ENCODE measurements around the gene GRM7.
A peak's percentile ranks its signal among the peaks of the same experiment; 100 is the strongest.

Gene GRM7

DNA sequence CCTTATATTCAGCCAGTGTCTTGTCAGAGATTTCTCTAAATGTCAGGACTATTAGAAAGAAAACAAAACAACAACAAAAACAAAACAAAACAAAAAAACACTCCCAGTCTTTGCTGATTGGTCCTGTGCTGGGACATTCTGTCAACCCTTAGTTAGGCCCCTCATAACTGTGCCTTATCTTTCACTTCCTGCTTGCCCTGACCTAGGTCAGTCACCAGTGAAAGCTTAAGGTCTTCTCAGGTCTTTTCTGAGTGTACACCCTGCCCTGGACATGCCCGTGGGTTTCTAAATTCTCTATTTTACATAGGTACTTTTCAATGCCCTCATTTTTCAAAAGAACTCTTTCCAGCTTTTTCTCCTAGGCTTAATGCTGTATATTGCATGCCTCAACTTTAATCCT is 454.1 kb downstream of the GRM7 start:
- Histone ChIP-seq H3K27ac (ENCODE audit: low read depth, low read length) (no peak overlapping the region), H3K79me1 (ENCODE audit: low read length) (peaks cover 8% of the 10 kb centered on the region), H3K4ac (ENCODE audit: low read depth, low read length) (no peak overlapping the region), H2BK120ac (ENCODE audit: insufficient read depth, low read length, poor library complexity) (no peak overlapping the region), H4K91ac (ENCODE audit: low read depth, low read length) (no peak overlapping the region), H4K8ac (ENCODE audit: low read depth, low read length) (no peak overlapping the region), H2AFZ (ENCODE audit: insufficient read depth, low read length, poor library complexity) (no peak overlapping the region), H3K9me3 (ENCODE audit: insufficient read depth, low read depth, low read length) (peaks cover 2% of the 10 kb centered on the region), H2BK12ac (ENCODE audit: low read length) (peak overlapping the region; percentile 58), H3K4me1 (ENCODE audit: control insufficient read depth in 1 of 2, insufficient read depth in 2 of 2, low read length in 2 of 2) (peaks cover 0 to 2% of the 10 kb centered on the region in 2 experiments), H3K36me3 (ENCODE audit: control insufficient read depth in 1 of 2, insufficient read depth in 2 of 2, low read length in 2 of 2) (no peaks in the 10 kb centered on the region), H2AK5ac (ENCODE audit: low read length) (no peak overlapping the region), H3K18ac (ENCODE audit: low read length) (no peak overlapping the region), H3K9ac (ENCODE audit: low read length) (no peak overlapping the region), H3K27me3 (ENCODE audit: insufficient read depth, low read length) (no peaks in the 10 kb centered on the region), H3K14ac (ENCODE audit: low read length) (no peak overlapping the region), H2BK5ac (ENCODE audit: low read depth, low read length, poor library complexity) (no peak overlapping the region), H3K79me2 (ENCODE audit: control insufficient read depth, insufficient read depth, low read length, poor library complexity) (no peaks in the 10 kb centered on the region), H4K12ac (ENCODE audit: low read depth, low read length) (no peak overlapping the region), H3K4me3 (ENCODE audit: low read depth, low read length) (no peak overlapping the region), H3K4me2 (ENCODE audit: low read length) (no peak overlapping the region), H3K23ac (ENCODE audit: low read length) (no peak overlapping the region)
- DNase-seq = no peak
- no CpG with 5 or more reads among the region's 1 CpG for WGBS (ENCODE audit: extremely low coverage, insufficient coverage, insufficient read length)

DNA sequence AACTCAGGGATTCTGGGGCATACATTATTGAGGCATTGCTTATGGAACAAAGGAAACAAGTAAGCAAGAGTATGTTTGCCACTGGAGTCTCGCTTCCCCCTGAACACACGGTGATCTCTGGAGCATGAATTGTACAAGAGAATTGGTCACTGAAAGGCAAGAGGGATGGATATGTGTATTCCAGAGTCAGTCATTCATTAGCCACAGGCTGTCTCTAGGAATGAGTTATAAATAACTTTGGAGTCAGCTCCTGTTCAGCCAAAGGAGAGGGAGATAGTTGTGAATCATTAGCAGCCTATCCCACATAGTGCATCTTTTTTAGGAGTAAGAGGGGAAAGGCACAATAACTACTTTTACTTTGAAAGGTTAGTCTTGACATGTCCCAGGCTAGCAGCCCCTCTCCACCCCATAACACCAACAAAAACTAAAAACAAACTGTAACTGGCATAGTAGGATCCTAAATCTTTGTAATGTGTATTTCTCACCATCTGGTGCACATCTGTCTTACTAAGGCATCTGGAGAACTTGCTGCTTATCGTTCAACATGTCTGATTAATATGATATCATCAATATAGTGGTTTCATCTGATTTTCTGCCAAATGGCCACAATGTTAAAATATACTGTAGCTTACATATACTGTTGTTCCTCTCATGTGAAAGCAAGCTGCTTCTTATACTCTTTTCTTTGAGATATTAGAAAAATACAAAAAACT is 462.2 kb downstream of the GRM7 start:
- no peak overlapping the region for H2BK120ac ChIP-seq (ENCODE audit: insufficient read depth, low read length, poor library complexity)
- H3K4me3 ChIP-seq (ENCODE audit: low read depth, low read length) = no peak overlapping the region
- no peak overlapping the region for H2AFZ ChIP-seq (ENCODE audit: insufficient read depth, low read length, poor library complexity)
- no peak overlapping the region for H3K14ac ChIP-seq (ENCODE audit: low read length)
- H2BK5ac ChIP-seq (ENCODE audit: low read depth, low read length, poor library complexity) = no peak overlapping the region
- no peaks in the 10 kb centered on the region for H3K36me3 ChIP-seq (ENCODE audit: control insufficient read depth in 1 of 2, insufficient read depth in 2 of 2, low read length in 2 of 2)
- H3K27me3 ChIP-seq (ENCODE audit: insufficient read depth, low read length) = no peaks in the 10 kb centered on the region
- H2BK12ac ChIP-seq (ENCODE audit: low read length) = no peak overlapping the region
- no peak overlapping the region for H3K18ac ChIP-seq (ENCODE audit: low read length)
- H3K23ac ChIP-seq (ENCODE audit: low read length) = no peak overlapping the region
- no peak overlapping the region for H2AK5ac ChIP-seq (ENCODE audit: low read length)
- H4K12ac ChIP-seq (ENCODE audit: low read depth, low read length) = no peak overlapping the region
- no peaks in the 10 kb centered on the region for H3K4me1 ChIP-seq (ENCODE audit: control insufficient read depth in 1 of 2, insufficient read depth in 2 of 2, low read length in 2 of 2)
- no peaks in the 10 kb centered on the region for H3K79me2 ChIP-seq (ENCODE audit: control insufficient read depth, insufficient read depth, low read length, poor library complexity)
- H3K79me1 ChIP-seq (ENCODE audit: low read length) = no peaks in the 10 kb centered on the region
- no peak for DNase-seq
- no peaks in the 10 kb centered on the region for H3K9me3 ChIP-seq (ENCODE audit: insufficient read depth, low read depth, low read length)
- no peak overlapping the region for H4K8ac ChIP-seq (ENCODE audit: low read depth, low read length)
- H3K4me2 ChIP-seq (ENCODE audit: low read length) = no peak overlapping the region
- no peak overlapping the region for H4K91ac ChIP-seq (ENCODE audit: low read depth, low read length)
- no CpG with 5 or more reads among the region's 3 CpGs for WGBS (ENCODE audit: extremely low coverage, insufficient coverage, insufficient read length)
- no peak overlapping the region for H3K9ac ChIP-seq (ENCODE audit: low read length)
- H3K27ac ChIP-seq (ENCODE audit: low read depth, low read length) = no peak overlapping the region
- H3K4ac ChIP-seq (ENCODE audit: low read depth, low read length) = no peak overlapping the region

DNA sequence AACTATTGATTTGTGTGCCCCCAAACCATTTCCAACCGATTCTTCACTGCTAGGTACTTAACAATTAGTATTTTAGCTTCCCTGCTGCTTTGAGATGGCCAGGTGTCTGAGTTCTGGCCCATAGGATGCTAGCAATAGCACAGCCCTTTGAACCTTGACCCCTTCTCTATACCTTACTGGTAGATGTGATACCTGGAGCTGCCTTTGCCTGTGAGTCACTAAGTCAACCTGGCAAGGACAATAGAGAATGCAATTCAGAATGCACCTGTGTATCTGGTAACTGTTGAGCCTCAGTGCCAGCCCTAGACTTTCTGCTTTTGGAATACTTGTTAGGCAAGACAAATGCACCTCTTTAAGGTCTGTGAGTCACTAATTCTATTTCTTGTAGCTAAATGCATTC is 467.4 kb downstream of the GRM7 start:
- no peaks in the 10 kb centered on the region for H3K4me1 ChIP-seq (ENCODE audit: control insufficient read depth in 1 of 2, insufficient read depth in 2 of 2, low read length in 2 of 2)
- H3K9ac ChIP-seq (ENCODE audit: low read length) = no peak overlapping the region
- H3K4me3 ChIP-seq (ENCODE audit: low read depth, low read length) = no peak overlapping the region
- no peak overlapping the region for H4K8ac ChIP-seq (ENCODE audit: low read depth, low read length)
- no CpG with 5 or more reads among the region's 1 CpG for WGBS (ENCODE audit: extremely low coverage, insufficient coverage, insufficient read length)
- no peaks in the 10 kb centered on the region for H3K27me3 ChIP-seq (ENCODE audit: insufficient read depth, low read length)
- no peak overlapping the region for H2AK5ac ChIP-seq (ENCODE audit: low read length)
- no peak overlapping the region for H4K12ac ChIP-seq (ENCODE audit: low read depth, low read length)
- H3K79me2 ChIP-seq (ENCODE audit: control insufficient read depth, insufficient read depth, low read length, poor library complexity) = no peaks in the 10 kb centered on the region
- H2BK12ac ChIP-seq (ENCODE audit: low read length) = no peak overlapping the region
- no peak overlapping the region for H3K18ac ChIP-seq (ENCODE audit: low read length)
- H3K23ac ChIP-seq (ENCODE audit: low read length) = no peak overlapping the region
- no peaks in the 10 kb centered on the region for H3K79me1 ChIP-seq (ENCODE audit: low read length)
- H3K36me3 ChIP-seq (ENCODE audit: control insufficient read depth in 1 of 2, insufficient read depth in 2 of 2, low read length in 2 of 2) = no peaks in the 10 kb centered on the region
- H3K14ac ChIP-seq (ENCODE audit: low read length) = no peak overlapping the region
- no peak overlapping the region for H3K4ac ChIP-seq (ENCODE audit: low read depth, low read length)
- H4K91ac ChIP-seq (ENCODE audit: low read depth, low read length) = no peak overlapping the region
- no peak overlapping the region for H3K27ac ChIP-seq (ENCODE audit: low read depth, low read length)
- no peak overlapping the region for H3K4me2 ChIP-seq (ENCODE audit: low read length)
- no peaks in the 10 kb centered on the region for H3K9me3 ChIP-seq (ENCODE audit: insufficient read depth, low read depth, low read length)
- DNase-seq = no peak
- H2BK120ac ChIP-seq (ENCODE audit: insufficient read depth, low read length, poor library complexity) = no peak overlapping the region
- H2BK5ac ChIP-seq (ENCODE audit: low read depth, low read length, poor library complexity) = no peak overlapping the region
- no peak overlapping the region for H2AFZ ChIP-seq (ENCODE audit: insufficient read depth, low read length, poor library complexity)

DNA sequence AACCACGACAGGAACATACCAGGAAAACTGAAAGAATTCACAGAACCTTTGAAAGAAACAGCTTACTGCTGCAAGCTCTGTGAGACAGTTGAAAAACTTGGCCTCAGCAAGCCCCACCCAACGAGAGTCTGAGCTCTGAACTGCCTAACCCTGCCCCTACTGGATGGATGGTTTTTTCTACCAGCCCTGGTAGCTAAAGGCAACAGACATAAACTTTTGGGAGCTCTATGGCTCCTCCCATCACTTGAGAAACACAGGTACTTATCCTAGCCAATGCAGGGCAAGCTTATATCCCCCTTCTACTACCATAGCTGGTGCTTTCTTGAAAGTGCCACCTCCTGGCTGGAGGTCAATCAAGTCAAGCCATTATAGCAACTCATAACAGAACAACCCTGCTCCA is 471.8 kb downstream of the GRM7 start:
- H3K4me1 ChIP-seq (ENCODE audit: control insufficient read depth in 1 of 2, insufficient read depth in 2 of 2, low read length in 2 of 2) = no peaks in the 10 kb centered on the region
- no peak overlapping the region for H2BK5ac ChIP-seq (ENCODE audit: low read depth, low read length, poor library complexity)
- H3K4me2 ChIP-seq (ENCODE audit: low read length) = no peak overlapping the region
- no peaks in the 10 kb centered on the region for H3K79me2 ChIP-seq (ENCODE audit: control insufficient read depth, insufficient read depth, low read length, poor library complexity)
- H3K4ac ChIP-seq (ENCODE audit: low read depth, low read length) = no peak overlapping the region
- no peak overlapping the region for H2BK12ac ChIP-seq (ENCODE audit: low read length)
- no peak overlapping the region for H3K23ac ChIP-seq (ENCODE audit: low read length)
- no CpG with 5 or more reads among the region's 2 CpGs for whole genome bisulfite sequencing (ENCODE audit: extremely low coverage, insufficient coverage, insufficient read length)
- H4K8ac ChIP-seq (ENCODE audit: low read depth, low read length) = no peak overlapping the region
- H2AFZ ChIP-seq (ENCODE audit: insufficient read depth, low read length, poor library complexity) = no peak overlapping the region
- H3K27ac ChIP-seq (ENCODE audit: low read depth, low read length) = no peak overlapping the region
- no peaks in the 10 kb centered on the region for H3K9me3 ChIP-seq (ENCODE audit: insufficient read depth, low read depth, low read length)
- H3K36me3 ChIP-seq (ENCODE audit: control insufficient read depth in 1 of 2, insufficient read depth in 2 of 2, low read length in 2 of 2) = no peaks in the 10 kb centered on the region
- H4K12ac ChIP-seq (ENCODE audit: low read depth, low read length) = no peak overlapping the region
- no peak overlapping the region for H3K9ac ChIP-seq (ENCODE audit: low read length)
- H3K4me3 ChIP-seq (ENCODE audit: low read depth, low read length) = no peak overlapping the region
- no peak overlapping the region for H3K18ac ChIP-seq (ENCODE audit: low read length)
- H2BK120ac ChIP-seq (ENCODE audit: insufficient read depth, low read length, poor library complexity) = no peak overlapping the region
- no peak for DNase-seq
- H2AK5ac ChIP-seq (ENCODE audit: low read length) = no peak overlapping the region
- H4K91ac ChIP-seq (ENCODE audit: low read depth, low read length) = no peak overlapping the region
- H3K14ac ChIP-seq (ENCODE audit: low read length) = no peak overlapping the region
- no peaks in the 10 kb centered on the region for H3K27me3 ChIP-seq (ENCODE audit: insufficient read depth, low read length)
- H3K79me1 ChIP-seq (ENCODE audit: low read length) = no peaks in the 10 kb centered on the region
